Measurements from ENCODE around the gene BCAS3. TPM values are rescaled to one million over a fixed set of nuclear protein-coding genes. Genes with fewer than 3 reads are reported as not detected.

Gene BCAS3
- polyA plus RNA-seq, 1 donor from 2014 or later: 21.6 TPM

DNA sequence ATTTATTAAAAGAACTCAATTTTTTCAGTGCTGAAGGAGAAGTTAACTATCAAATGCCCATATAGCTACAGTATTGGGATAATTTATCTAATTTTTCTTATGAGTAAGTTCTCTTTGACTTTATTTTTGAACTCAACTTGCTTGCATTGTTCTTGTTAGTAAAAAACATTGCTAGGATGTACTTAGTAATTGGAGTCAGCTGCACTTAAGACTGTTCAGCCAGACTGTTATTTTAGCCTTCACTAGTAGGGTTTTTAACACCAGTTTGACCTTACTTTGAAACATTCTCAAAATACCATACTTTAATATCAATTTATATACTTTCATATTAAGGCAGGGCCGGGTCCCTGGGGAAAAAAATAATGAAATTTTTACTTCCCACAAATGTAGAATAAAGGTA, 465.4 kb downstream of the BCAS3 start:
- H3K4me2 ChIP-seq (ENCODE audit: low read length): no peak overlapping the region
- H3K4me3 ChIP-seq (ENCODE audit: low read length): no peak overlapping the region
- H3K9ac ChIP-seq (ENCODE audit: low read length): no peak overlapping the region
- H3K36me3 ChIP-seq (ENCODE audit: insufficient read depth, low read length): no peaks in the 10 kb centered on the region
- H3K9me2 ChIP-seq (ENCODE audit: insufficient read depth, low read length): no peaks in the 10 kb centered on the region
- H3F3A ChIP-seq (ENCODE audit: insufficient read depth, low read length, poor library complexity, severe bottlenecking): no peaks in the 10 kb centered on the region
- H3K27me3 ChIP-seq (ENCODE audit: insufficient read depth, low read depth, low read length): no peaks in the 10 kb centered on the region
- no peak overlapping the region for H2AFZ ChIP-seq (ENCODE audit: low read depth, low read length)
- no peaks in the 10 kb centered on the region for H4K20me1 ChIP-seq (ENCODE audit: insufficient read depth)
- TF ChIP-seq, protein P1, sequence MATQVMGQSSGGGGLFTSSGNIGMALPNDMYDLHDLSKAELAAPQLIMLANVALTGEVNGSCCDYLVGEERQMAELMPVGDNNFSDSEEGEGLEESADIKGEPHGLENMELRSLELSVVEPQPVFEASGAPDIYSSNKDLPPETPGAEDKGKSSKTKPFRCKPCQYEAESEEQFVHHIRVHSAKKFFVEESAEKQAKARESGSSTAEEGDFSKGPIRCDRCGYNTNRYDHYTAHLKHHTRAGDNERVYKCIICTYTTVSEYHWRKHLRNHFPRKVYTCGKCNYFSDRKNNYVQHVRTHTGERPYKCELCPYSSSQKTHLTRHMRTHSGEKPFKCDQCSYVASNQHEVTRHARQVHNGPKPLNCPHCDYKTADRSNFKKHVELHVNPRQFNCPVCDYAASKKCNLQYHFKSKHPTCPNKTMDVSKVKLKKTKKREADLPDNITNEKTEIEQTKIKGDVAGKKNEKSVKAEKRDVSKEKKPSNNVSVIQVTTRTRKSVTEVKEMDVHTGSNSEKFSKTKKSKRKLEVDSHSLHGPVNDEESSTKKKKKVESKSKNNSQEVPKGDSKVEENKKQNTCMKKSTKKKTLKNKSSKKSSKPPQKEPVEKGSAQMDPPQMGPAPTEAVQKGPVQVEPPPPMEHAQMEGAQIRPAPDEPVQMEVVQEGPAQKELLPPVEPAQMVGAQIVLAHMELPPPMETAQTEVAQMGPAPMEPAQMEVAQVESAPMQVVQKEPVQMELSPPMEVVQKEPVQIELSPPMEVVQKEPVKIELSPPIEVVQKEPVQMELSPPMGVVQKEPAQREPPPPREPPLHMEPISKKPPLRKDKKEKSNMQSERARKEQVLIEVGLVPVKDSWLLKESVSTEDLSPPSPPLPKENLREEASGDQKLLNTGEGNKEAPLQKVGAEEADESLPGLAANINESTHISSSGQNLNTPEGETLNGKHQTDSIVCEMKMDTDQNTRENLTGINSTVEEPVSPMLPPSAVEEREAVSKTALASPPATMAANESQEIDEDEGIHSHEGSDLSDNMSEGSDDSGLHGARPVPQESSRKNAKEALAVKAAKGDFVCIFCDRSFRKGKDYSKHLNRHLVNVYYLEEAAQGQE (IDR thresholded peaks at IDR 0.05; ENCODE audit: borderline replicate concordance): no peak
- TF ChIP-seq, protein P2, sequence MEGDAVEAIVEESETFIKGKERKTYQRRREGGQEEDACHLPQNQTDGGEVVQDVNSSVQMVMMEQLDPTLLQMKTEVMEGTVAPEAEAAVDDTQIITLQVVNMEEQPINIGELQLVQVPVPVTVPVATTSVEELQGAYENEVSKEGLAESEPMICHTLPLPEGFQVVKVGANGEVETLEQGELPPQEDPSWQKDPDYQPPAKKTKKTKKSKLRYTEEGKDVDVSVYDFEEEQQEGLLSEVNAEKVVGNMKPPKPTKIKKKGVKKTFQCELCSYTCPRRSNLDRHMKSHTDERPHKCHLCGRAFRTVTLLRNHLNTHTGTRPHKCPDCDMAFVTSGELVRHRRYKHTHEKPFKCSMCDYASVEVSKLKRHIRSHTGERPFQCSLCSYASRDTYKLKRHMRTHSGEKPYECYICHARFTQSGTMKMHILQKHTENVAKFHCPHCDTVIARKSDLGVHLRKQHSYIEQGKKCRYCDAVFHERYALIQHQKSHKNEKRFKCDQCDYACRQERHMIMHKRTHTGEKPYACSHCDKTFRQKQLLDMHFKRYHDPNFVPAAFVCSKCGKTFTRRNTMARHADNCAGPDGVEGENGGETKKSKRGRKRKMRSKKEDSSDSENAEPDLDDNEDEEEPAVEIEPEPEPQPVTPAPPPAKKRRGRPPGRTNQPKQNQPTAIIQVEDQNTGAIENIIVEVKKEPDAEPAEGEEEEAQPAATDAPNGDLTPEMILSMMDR (IDR thresholded peaks at IDR 0.05; ENCODE audit: poor library complexity, severe bottlenecking): no peak
- TF ChIP-seq RAD21 (conservative IDR thresholded peaks at IDR 0.05): no peak
- TF ChIP-seq MXI1 (conservative IDR thresholded peaks at IDR 0.05; ENCODE audit: poor library complexity, severe bottlenecking): no peak
- no peak for TF ChIP-seq EZH2 (IDR thresholded peaks at IDR 0.05; ENCODE audit: borderline replicate concordance, insufficient read depth, low read length, poor library complexity, severe bottlenecking)
- TF ChIP-seq POLR2AphosphoS5 (IDR thresholded peaks at IDR 0.05): no peak
- TF ChIP-seq SMC3 (conservative IDR thresholded peaks at IDR 0.05; ENCODE audit: poor library complexity): no peak
- no peak for TF ChIP-seq EP300 (conservative IDR thresholded peaks at IDR 0.05; ENCODE audit: poor library complexity, severe bottlenecking)
- no peak for TF ChIP-seq TAF1 (IDR thresholded peaks at IDR 0.05; ENCODE audit: low read depth)
- no peaks in the 10 kb centered on the region for H3K79me2 ChIP-seq (replicated peaks; ENCODE audit: insufficient read depth, low read length)
- no peak overlapping the region for H3K27ac ChIP-seq (ENCODE audit: low read length)
- H3K9me3 ChIP-seq (ENCODE audit: low read length): no peaks in the 10 kb centered on the region

DNA sequence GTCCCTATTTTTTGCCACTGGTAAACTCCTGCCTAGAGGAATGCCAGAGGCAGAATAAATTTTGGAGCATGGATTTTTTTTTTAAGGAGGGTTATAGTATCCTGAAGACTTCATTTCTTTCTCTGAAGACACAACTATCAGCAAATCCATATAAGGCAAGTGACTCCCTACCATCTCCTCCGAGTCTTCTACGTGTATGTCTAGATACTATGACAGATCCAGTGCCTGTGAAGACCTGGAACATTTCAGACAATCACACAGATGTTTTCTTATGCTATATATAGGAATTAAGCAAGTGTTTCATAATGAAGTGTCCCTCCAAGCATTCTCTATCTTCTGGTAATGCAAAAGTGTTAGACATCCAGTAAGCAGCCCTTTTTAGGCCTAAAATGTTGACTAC, 466.5 kb downstream of the BCAS3 start:
- H3K27ac ChIP-seq (ENCODE audit: low read length): no peak overlapping the region
- no peaks in the 10 kb centered on the region for H3K9me3 ChIP-seq (ENCODE audit: low read length)
- TF ChIP-seq, protein P1 (IDR thresholded peaks at IDR 0.05; ENCODE audit: borderline replicate concordance): no peak
- TF ChIP-seq POLR2AphosphoS5 (IDR thresholded peaks at IDR 0.05) (no peak), SMC3 (conservative IDR thresholded peaks at IDR 0.05; ENCODE audit: poor library complexity) (no peak), EZH2 (IDR thresholded peaks at IDR 0.05; ENCODE audit: borderline replicate concordance, insufficient read depth, low read length, poor library complexity, severe bottlenecking) (no peak), MXI1 (conservative IDR thresholded peaks at IDR 0.05; ENCODE audit: poor library complexity, severe bottlenecking) (no peak), EP300 (conservative IDR thresholded peaks at IDR 0.05; ENCODE audit: poor library complexity, severe bottlenecking) (no peak), RAD21 (conservative IDR thresholded peaks at IDR 0.05) (no peak), TAF1 (IDR thresholded peaks at IDR 0.05; ENCODE audit: low read depth) (no peak)
- TF ChIP-seq, protein P2 (IDR thresholded peaks at IDR 0.05; ENCODE audit: poor library complexity, severe bottlenecking): no peak
- no peak overlapping the region for H3K4me3 ChIP-seq (ENCODE audit: low read length)
- no peak overlapping the region for H3K9ac ChIP-seq (ENCODE audit: low read length)
- H4K20me1 ChIP-seq (ENCODE audit: insufficient read depth): no peaks in the 10 kb centered on the region
- no peaks in the 10 kb centered on the region for H3F3A ChIP-seq (ENCODE audit: insufficient read depth, low read length, poor library complexity, severe bottlenecking)
- no peaks in the 10 kb centered on the region for H3K9me2 ChIP-seq (ENCODE audit: insufficient read depth, low read length)
- H3K79me2 ChIP-seq (replicated peaks; ENCODE audit: insufficient read depth, low read length): no peaks in the 10 kb centered on the region
- H3K4me2 ChIP-seq (ENCODE audit: low read length): no peak overlapping the region
- H2AFZ ChIP-seq (ENCODE audit: low read depth, low read length): no peak overlapping the region
- no peaks in the 10 kb centered on the region for H3K36me3 ChIP-seq (ENCODE audit: insufficient read depth, low read length)
- no peaks in the 10 kb centered on the region for H3K27me3 ChIP-seq (ENCODE audit: insufficient read depth, low read depth, low read length)
